HepG2 (cell line): Measurements from ENCODE around the gene PLXND1. TPM values are rescaled to one million over a fixed set of nuclear protein-coding genes. Genes with fewer than 3 reads are reported as not detected.

Source experiments
- ATAC-seq: fragments of 200-7000 bp; cut with Tn5 transposase; 3 replicates; pipeline ENCODE4 v1.9.1; 2020; ENCODE audit warnings: mild to moderate bottlenecking, moderate library complexity
- BruUV-seq: library from RNA; stranded (reverse); fragments of 400-500 nt; replicated peaks from 2 replicates; lab custom pipeline; 2021; lab: Mats Ljungman, UMichigan
- CTCF ChIA-PET: fragments of 300-600 bp; formaldehyde crosslinking; extraction: SDS; loops from one replicate; lab custom pipeline; 2021; ENCODE audit warnings: low total read pairs, inconsistent platforms, low intra/inter-chr PET ratio; lab: Yijun Ruan, JAX
- POLR2A ChIA-PET: fragments of 350-600 bp; sonication (Branson Sonifier 250); formaldehyde crosslinking; loops from one replicate; lab custom pipeline; 2020; ENCODE audit warnings: antibody characterized with exemption, inconsistent platforms; lab: Yijun Ruan, JAX
- DNase-seq: peaks from one replicate; pipeline ENCODE4 v3.0.0-alpha.2; 2015; ENCODE audit warnings: low spot score
- FAIRE-seq: peaks from 3 replicates; lab custom pipeline; 2011; peaks lifted over from hg19 to GRCh38; lab: Jason Lieb, UNC
- H2AFZ ChIP-seq: one replicate; pipeline ENCODE4 v1.6.1; 2011; ENCODE audit warnings: low read length, inconsistent platforms
- H3K27ac ChIP-seq: fragments of 300-600 bp; 3 replicates; pipeline ENCODE4 v1.8.0; 2011; ENCODE audit warnings: mixed run types, mild to moderate bottlenecking, mixed read lengths, low read length, inconsistent platforms; ENCODE audit not compliant: insufficient read depth; ENCODE audit errors: extremely low read length
- H3K27me3 ChIP-seq, 2 experiments: fragments of 200-600 bp in 1 of 2; 2 replicates in 1 of 2; 3 replicates in 1 of 2; pipeline versions ENCODE4 v1.6.0 to v1.8.0; 2011; ENCODE audit warnings: low read length in 2 of 2, mild to moderate bottlenecking in 2 of 2, moderate library complexity in 2 of 2, inconsistent platforms in 1 of 2; ENCODE audit not compliant: insufficient read depth in 2 of 2, control insufficient read depth in 1 of 2
- H3K36me3 ChIP-seq, 2 experiments: fragments of 200-600 bp in 1 of 2; replicated peaks in 1 of 2; 2 replicates in 1 of 2; 3 replicates in 1 of 2; pipeline versions ENCODE4 v1.5.1 to v1.8.0; 2011; ENCODE audit warnings: low read length in 2 of 2, inconsistent platforms in 1 of 2; ENCODE audit not compliant: insufficient read depth in 2 of 2, control insufficient read depth in 1 of 2
- H3K4me1 ChIP-seq: 2 replicates; pipeline ENCODE4 v1.5.1; 2012; ENCODE audit warnings: low read length, inconsistent platforms; ENCODE audit not compliant: insufficient read depth
- H3K4me2 ChIP-seq: 2 replicates; pipeline ENCODE4 v1.6.0; 2011; ENCODE audit warnings: low read depth, low read length, inconsistent platforms
- H3K4me3 ChIP-seq, 3 experiments: fragments of 200-600 bp in 1 of 3; sonication (generic), shearing (Covaris generic) in 1 of 3; replicated peaks in 1 of 3; 2 replicates each; pipeline ENCODE4 v1.5.1; 2011 to 2016; ENCODE audit warnings: low read length in 3 of 3, inconsistent platforms in 2 of 3, low read depth in 2 of 3, mild to moderate bottlenecking in 2 of 3, control low read depth in 1 of 3, mixed read lengths in 1 of 3; ENCODE audit not compliant: insufficient read depth in 1 of 3
- H3K79me2 ChIP-seq: one replicate; pipeline ENCODE4 v1.6.1; 2011; ENCODE audit warnings: low read length, inconsistent platforms; ENCODE audit not compliant: insufficient read depth
- H3K9ac ChIP-seq: 2 replicates; pipeline ENCODE4 v1.6.0; 2011; ENCODE audit warnings: mild to moderate bottlenecking, low read depth, low read length, inconsistent platforms; ENCODE audit not compliant: insufficient read depth
- H3K9me3 ChIP-seq: 2 replicates; pipeline ENCODE4 v1.5.1; 2012; ENCODE audit warnings: mild to moderate bottlenecking, low read length
- H4K20me1 ChIP-seq: 2 replicates; pipeline ENCODE4 v1.6.0; 2011; ENCODE audit warnings: inconsistent platforms, mild to moderate bottlenecking, low read length, moderate library complexity; ENCODE audit not compliant: insufficient read depth
- NR3C1 ChIP-seq: sonication (generic); formaldehyde crosslinking; IDR thresholded peaks from 2 replicates; pipeline ENCODE4 v1.4.0; 2020; ENCODE audit warnings: missing genetic modification reagents
- ZBTB3 ChIP-seq: sonication (generic); formaldehyde crosslinking; IDR thresholded peaks from 2 replicates; pipeline ENCODE4 v1.4.0; 2020; ENCODE audit warnings: low read depth, mild to moderate bottlenecking, moderate library complexity, missing genetic modification reagents, borderline replicate concordance
- ZNF335 ChIP-seq: sonication (generic); formaldehyde crosslinking; IDR thresholded peaks from 2 replicates; pipeline ENCODE4 v1.4.0; 2020; ENCODE audit warnings: missing genetic modification reagents
- WGBS: methylation state at CpG from one replicate; pipeline ENCODE4 v1.1.6; 2017; ENCODE audit warnings: low lambda C conversion rate; 5-methylcytosine and 5-hydroxymethylcytosine counted together
- in situ Hi-C: cut with HindIII; loops from 2 replicates; pipeline ENCODE4 v1.10.0; 2017; ENCODE audit warnings: low pct_unique_long_range_greater_than_20kb; ENCODE audit not compliant: extremely low pct_ligation_motif_present
- intact Hi-C: fragments of 100-400 bp; cut with micrococcal nuclease; formaldehyde crosslinking; loops from one replicate; pipeline ENCODE4 v1.10.0; 2022; ENCODE audit not compliant: unreplicated experiment
- polyA plus RNA-seq, 8 experiments: library from polyadenylated mRNA; depleted of rRNA in 3 of 8; stranded (reverse) in 7 of 8; unstranded in 1 of 8; fragments of >200 nt; fragmentation: Illumina TruSeq in 4 of 8; extraction: Trizol in 4 of 8; gene quantifications; 2 replicates each; pipeline versions ENCODE4 v1.2.1 to v1.2.3, GENCODE V29; 2011 to 2016; ENCODE audit warnings: low read depth in 4 of 8, missing spikeins in 1 of 8, mixed read lengths in 1 of 8; ENCODE audit not compliant: insufficient read depth in 1 of 8
- total RNA-seq, 5 experiments: library from RNA; depleted of rRNA; stranded (reverse); fragments of >200 nt; fragmentation: Illumina TruSeq; extraction: Trizol; gene quantifications; 2 replicates each; pipeline ENCODE4 v1.2.3, GENCODE V29; 2016; ENCODE audit warnings: low read depth in 1 of 5
- TF ChIP-seq, protein P1 (sequence below): sonication (generic); formaldehyde crosslinking; IDR thresholded peaks from 2 replicates; pipeline ENCODE4 v1.4.0; 2020; ENCODE audit warnings: mild to moderate bottlenecking, missing genetic modification reagents
- TF ChIP-seq, protein P2 (sequence below): sonication (generic); formaldehyde crosslinking; conservative IDR thresholded peaks from 2 replicates; pipeline ENCODE4 v1.8.1; 2023; ENCODE audit warnings: missing genetic modification reagents
- TF ChIP-seq, protein P3 (sequence below): sonication (generic); formaldehyde crosslinking; IDR thresholded peaks from 2 replicates; pipeline ENCODE4 v1.5.1; 2020; ENCODE audit warnings: mild to moderate bottlenecking, missing genetic modification reagents, moderate library complexity

Gene PLXND1
- total and polyA plus RNA-seq, 2 of the 13 experiments (the other 11 are each of a cell fraction or from before 2014, with no cell fraction given), result 15.9 to 42.0 TPM

DNA sequence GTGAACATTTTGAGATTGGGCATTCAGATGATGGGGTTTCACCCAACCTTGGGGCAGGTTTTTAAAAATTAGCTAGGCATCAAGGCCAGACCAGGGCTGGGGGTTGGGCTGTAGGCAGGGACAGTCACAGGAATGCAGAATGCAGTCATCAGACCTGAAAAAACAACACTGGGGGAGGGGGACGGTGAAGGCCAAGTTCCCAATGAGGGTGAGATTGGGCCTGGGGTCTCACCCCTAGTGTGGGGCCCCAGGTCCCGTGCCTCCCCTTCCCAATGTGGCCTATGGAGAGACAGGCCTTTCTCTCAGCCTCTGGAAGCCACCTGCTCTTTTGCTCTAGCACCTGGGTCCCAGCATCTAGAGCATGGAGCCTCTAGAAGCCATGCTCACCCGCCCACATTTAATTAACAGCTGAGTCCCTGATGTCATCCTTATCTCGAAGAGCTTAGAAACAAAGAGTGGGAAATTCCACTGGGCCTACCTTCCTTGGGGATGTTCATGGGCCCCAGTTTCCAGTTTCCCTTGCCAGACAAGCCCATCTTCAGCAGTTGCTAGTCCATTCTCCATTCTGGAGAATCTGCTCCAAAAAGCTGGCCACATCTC is 71.9 kb downstream of the PLXND1 start (continued):
- TF ChIP-seq, protein P1, sequence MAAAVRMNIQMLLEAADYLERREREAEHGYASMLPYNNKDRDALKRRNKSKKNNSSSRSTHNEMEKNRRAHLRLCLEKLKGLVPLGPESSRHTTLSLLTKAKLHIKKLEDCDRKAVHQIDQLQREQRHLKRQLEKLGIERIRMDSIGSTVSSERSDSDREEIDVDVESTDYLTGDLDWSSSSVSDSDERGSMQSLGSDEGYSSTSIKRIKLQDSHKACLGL, result no peak
- TF ChIP-seq, protein P2, sequence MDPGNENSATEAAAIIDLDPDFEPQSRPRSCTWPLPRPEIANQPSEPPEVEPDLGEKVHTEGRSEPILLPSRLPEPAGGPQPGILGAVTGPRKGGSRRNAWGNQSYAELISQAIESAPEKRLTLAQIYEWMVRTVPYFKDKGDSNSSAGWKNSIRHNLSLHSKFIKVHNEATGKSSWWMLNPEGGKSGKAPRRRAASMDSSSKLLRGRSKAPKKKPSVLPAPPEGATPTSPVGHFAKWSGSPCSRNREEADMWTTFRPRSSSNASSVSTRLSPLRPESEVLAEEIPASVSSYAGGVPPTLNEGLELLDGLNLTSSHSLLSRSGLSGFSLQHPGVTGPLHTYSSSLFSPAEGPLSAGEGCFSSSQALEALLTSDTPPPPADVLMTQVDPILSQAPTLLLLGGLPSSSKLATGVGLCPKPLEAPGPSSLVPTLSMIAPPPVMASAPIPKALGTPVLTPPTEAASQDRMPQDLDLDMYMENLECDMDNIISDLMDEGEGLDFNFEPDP, result 0 out of 2 replicates have a peak, but pooled peaks have one; percentile 62
- TF ChIP-seq NR3C1 (CRISPR knock-in tag) (no peak), ZBTB3 (CRISPR knock-in tag) (no peak)

GRCh38 chr3:129533406-129533805 is 73.1 kb downstream of the PLXND1 start:
- Histone ChIP-seq H3K4me3 (no peak overlapping the region), H3K4me2 (no peak overlapping the region; the same call in 1 of the 2 replicates), H2AFZ (no peak overlapping the region), H3K27ac (no peak overlapping the region), H3K36me3 (no peaks in the 10 kb centered on the region), H3K9ac (no peak overlapping the region), H4K20me1 (no peaks in the 10 kb centered on the region), H3K4me1 (peaks cover 71% of the 10 kb centered on the region), H3K27me3 (no peaks in the 10 kb centered on the region), H3K79me2 (no peaks in the 10 kb centered on the region), H3K9me3 (no peaks in the 10 kb centered on the region)
- no peak for DNase-seq
- WGBS, result 89% methylated on average over 7 of the region's 16 CpGs
- FAIRE-seq, result no peak
- ChIA-PET CTCF (no interaction called here), POLR2A (interaction anchor here (2.1 to 3.6 kb wide), 4 partner anchors 10 to 64 kb away, joined by 8 to 33 read pairs (median 12); partner anchors contain the start of gene H1-8)
- TF ChIP-seq, protein P3, sequence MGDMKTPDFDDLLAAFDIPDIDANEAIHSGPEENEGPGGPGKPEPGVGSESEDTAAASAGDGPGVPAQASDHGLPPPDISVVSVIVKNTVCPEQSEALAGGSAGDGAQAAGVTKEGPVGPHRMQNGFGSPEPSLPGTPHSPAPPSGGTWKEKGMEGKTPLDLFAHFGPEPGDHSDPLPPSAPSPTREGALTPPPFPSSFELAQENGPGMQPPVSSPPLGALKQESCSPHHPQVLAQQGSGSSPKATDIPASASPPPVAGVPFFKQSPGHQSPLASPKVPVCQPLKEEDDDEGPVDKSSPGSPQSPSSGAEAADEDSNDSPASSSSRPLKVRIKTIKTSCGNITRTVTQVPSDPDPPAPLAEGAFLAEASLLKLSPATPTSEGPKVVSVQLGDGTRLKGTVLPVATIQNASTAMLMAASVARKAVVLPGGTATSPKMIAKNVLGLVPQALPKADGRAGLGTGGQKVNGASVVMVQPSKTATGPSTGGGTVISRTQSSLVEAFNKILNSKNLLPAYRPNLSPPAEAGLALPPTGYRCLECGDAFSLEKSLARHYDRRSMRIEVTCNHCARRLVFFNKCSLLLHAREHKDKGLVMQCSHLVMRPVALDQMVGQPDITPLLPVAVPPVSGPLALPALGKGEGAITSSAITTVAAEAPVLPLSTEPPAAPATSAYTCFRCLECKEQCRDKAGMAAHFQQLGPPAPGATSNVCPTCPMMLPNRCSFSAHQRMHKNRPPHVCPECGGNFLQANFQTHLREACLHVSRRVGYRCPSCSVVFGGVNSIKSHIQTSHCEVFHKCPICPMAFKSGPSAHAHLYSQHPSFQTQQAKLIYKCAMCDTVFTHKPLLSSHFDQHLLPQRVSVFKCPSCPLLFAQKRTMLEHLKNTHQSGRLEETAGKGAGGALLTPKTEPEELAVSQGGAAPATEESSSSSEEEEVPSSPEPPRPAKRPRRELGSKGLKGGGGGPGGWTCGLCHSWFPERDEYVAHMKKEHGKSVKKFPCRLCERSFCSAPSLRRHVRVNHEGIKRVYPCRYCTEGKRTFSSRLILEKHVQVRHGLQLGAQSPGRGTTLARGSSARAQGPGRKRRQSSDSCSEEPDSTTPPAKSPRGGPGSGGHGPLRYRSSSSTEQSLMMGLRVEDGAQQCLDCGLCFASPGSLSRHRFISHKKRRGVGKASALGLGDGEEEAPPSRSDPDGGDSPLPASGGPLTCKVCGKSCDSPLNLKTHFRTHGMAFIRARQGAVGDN (CRISPR knock-in tag), result 0 out of 2 replicates have a peak, but pooled peaks have one; percentile 18
- TF ChIP-seq ZNF335 (CRISPR knock-in tag), result no peak
- no TSS peak for BruUV-seq
- intact Hi-C loops (no loop called here), in situ Hi-C loops (no loop called here)
- ATAC-seq, result no peak
